ENCODE measurements around the gene TMEM161B.

Gene TMEM161B

DNA sequence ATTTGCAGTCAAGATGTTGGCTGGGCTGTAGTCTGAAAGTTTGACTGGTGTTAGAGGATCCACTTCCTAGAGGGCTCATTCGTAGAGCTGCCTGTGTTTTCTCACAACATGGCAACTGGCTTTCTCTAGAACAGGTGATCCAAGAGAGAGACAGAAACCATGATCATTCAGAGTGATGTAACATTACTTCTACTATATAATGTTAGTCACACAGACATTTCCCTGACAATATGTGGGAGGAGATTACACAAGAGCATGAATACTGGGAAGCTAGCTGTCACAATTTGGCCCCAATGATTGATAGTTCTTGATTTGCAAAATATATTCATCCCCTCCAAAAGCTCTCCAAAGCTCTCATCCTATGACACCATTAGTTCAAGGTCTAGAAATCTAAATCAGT is 10.9 kb upstream of the TMEM161B start:
- TF ChIP-seq EGR1 (IDR thresholded peaks at IDR 0.05) (no peak), TAF1 (IDR thresholded peaks at IDR 0.05; ENCODE audit: low read depth) (no peak), FOXM1 (IDR thresholded peaks at IDR 0.05; ENCODE audit: borderline replicate concordance, low read depth) (no peak), ZBTB7A (IDR thresholded peaks at IDR 0.05; ENCODE audit: low read depth) (no peak), CEBPB (IDR thresholded peaks at IDR 0.05) (no peak), RAD21 (IDR thresholded peaks at IDR 0.05; ENCODE audit: low read depth) (no peak), EP300 (IDR thresholded peaks at IDR 0.05; ENCODE audit: borderline replicate concordance) (no peak), TEAD4 (IDR thresholded peaks at IDR 0.05) (no peak), YY1 (IDR thresholded peaks at IDR 0.05; ENCODE audit: low read depth) (no peak), NFIC (IDR thresholded peaks at IDR 0.05) (no peak), TCF12 (IDR thresholded peaks at IDR 0.05; ENCODE audit: low read depth) (no peak), CREB1 (IDR thresholded peaks at IDR 0.05; ENCODE audit: low read depth) (no peak)
- TF ChIP-seq, protein P1, sequence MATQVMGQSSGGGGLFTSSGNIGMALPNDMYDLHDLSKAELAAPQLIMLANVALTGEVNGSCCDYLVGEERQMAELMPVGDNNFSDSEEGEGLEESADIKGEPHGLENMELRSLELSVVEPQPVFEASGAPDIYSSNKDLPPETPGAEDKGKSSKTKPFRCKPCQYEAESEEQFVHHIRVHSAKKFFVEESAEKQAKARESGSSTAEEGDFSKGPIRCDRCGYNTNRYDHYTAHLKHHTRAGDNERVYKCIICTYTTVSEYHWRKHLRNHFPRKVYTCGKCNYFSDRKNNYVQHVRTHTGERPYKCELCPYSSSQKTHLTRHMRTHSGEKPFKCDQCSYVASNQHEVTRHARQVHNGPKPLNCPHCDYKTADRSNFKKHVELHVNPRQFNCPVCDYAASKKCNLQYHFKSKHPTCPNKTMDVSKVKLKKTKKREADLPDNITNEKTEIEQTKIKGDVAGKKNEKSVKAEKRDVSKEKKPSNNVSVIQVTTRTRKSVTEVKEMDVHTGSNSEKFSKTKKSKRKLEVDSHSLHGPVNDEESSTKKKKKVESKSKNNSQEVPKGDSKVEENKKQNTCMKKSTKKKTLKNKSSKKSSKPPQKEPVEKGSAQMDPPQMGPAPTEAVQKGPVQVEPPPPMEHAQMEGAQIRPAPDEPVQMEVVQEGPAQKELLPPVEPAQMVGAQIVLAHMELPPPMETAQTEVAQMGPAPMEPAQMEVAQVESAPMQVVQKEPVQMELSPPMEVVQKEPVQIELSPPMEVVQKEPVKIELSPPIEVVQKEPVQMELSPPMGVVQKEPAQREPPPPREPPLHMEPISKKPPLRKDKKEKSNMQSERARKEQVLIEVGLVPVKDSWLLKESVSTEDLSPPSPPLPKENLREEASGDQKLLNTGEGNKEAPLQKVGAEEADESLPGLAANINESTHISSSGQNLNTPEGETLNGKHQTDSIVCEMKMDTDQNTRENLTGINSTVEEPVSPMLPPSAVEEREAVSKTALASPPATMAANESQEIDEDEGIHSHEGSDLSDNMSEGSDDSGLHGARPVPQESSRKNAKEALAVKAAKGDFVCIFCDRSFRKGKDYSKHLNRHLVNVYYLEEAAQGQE (IDR thresholded peaks at IDR 0.05; ENCODE audit: low read depth), result no peak
- TF ChIP-seq, protein P2, sequence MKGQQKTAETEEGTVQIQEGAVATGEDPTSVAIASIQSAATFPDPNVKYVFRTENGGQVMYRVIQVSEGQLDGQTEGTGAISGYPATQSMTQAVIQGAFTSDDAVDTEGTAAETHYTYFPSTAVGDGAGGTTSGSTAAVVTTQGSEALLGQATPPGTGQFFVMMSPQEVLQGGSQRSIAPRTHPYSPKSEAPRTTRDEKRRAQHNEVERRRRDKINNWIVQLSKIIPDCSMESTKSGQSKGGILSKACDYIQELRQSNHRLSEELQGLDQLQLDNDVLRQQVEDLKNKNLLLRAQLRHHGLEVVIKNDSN (IDR thresholded peaks at IDR 0.05), result no peak
- TF ChIP-seq, protein P3, sequence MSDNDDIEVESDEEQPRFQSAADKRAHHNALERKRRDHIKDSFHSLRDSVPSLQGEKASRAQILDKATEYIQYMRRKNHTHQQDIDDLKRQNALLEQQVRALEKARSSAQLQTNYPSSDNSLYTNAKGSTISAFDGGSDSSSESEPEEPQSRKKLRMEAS (IDR thresholded peaks at IDR 0.05), result no peak

DNA sequence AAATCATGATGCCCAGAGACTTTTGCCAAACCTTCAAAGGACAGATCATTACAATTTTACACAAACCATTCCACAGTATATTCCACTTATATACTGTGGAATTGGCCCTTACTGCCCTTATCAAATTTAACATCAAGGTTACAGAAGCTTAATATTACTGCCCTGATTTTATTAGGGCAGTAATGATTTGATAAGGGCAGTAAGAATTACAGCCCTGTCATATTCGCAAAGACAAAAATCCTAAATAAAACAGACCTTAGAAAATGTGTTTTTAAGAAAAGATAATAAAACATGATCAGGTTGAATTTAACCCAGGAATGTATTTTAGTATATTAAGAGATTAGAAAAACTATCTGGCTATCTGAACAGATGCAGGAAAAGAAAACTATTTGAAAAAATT is 7.7 kb upstream of the TMEM161B start:
- TF ChIP-seq TAF1 (IDR thresholded peaks at IDR 0.05; ENCODE audit: low read depth) (no peak), TCF12 (IDR thresholded peaks at IDR 0.05; ENCODE audit: low read depth) (no peak), CEBPB (IDR thresholded peaks at IDR 0.05) (no peak), NFIC (IDR thresholded peaks at IDR 0.05) (no peak), CREB1 (IDR thresholded peaks at IDR 0.05; ENCODE audit: low read depth) (no peak)
- TF ChIP-seq, protein P2 (IDR thresholded peaks at IDR 0.05), result no peak
- TF ChIP-seq, protein P3 (IDR thresholded peaks at IDR 0.05), result no peak

DNA sequence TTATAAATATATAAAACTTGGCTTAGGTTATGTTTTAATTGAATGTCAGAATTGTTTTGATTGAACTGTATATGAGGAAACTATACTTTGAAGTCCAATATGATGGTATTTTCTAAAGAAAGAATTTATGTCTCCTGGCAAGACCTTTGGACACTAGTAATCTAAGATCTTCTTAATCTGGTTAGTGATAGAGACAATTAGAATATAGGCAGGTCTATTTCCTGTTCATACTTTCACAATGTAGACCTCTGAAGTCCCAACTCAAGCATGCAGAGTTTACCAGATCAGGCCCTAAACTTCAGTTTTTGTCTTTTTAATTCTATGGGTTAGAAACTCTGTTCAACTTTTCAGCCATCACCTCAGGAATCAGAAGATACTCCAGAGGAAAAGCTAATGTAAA is 6.9 kb upstream of the TMEM161B start:
- TF ChIP-seq NFIC (IDR thresholded peaks at IDR 0.05) (no peak), TCF12 (IDR thresholded peaks at IDR 0.05; ENCODE audit: low read depth) (no peak), ZBTB7A (IDR thresholded peaks at IDR 0.05; ENCODE audit: low read depth) (no peak)
- TF ChIP-seq, protein P3 (IDR thresholded peaks at IDR 0.05), result no peak

DNA sequence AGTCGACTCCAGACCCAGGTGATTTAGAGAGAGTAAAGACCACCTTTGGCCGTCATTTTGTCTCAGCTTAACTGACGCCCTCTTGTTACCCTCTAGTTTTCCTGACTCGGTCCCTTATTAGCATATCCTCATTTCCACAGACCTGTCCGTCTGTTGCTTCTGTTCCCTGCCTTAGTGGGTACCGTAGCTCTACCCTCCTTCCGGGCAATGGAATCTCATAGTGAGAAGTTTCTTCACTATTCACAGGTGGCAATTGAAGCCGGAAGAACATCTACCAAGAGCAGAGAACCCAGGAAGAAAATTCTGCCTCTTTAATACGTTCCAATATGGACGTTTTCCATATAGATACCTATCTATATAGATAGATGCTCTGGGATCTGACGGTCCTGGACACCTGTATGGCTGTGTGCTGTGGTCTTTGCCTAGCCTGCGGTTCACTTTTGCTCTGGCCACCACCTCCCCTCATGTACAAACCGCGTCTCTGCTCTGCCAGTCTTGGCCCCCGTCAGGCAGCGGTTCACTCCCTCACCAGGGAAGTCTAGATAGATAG is 652 bp upstream of the TMEM161B start:
- TF ChIP-seq, protein P3 (IDR thresholded peaks at IDR 0.05), result no peak
- no peak for TF ChIP-seq CREB1 (IDR thresholded peaks at IDR 0.05; ENCODE audit: low read depth)
- TF ChIP-seq RAD21 (IDR thresholded peaks at IDR 0.05; ENCODE audit: low read depth), result no peak
- TF ChIP-seq EP300 (IDR thresholded peaks at IDR 0.05; ENCODE audit: borderline replicate concordance), result no peak
- no peak for TF ChIP-seq EGR1 (IDR thresholded peaks at IDR 0.05)
- TF ChIP-seq, protein P1 (IDR thresholded peaks at IDR 0.05; ENCODE audit: low read depth), result no peak

DNA sequence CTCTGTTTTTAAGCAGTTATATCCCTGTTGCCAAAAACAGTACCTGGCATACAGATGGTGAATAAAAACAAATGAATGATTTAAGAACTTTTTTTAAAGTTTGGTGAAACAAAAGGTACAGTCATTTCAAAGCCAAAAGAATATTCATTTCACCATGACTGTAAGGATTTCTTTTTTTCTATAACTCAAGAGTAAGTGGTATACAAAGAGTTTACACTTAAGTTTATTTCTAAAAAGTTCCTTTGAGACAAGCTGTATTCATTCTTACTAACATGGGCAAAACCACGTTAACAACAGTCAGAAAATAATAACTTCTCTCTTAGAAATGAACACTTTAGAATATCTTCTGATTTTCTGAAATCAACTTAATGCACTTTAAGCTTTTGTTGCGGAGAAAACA is 5.3 kb downstream of the TMEM161B start:
- no peak for TF ChIP-seq EGR1 (IDR thresholded peaks at IDR 0.05)
- no peak for TF ChIP-seq TAF1 (IDR thresholded peaks at IDR 0.05; ENCODE audit: low read depth)
- TF ChIP-seq, protein P1 (IDR thresholded peaks at IDR 0.05; ENCODE audit: low read depth), result no peak
